Erythroblast (primary cell): Measurements from ENCODE around the gene ABHD12.

ENCODE experiments used
- DNase-seq, 2 experiments: peaks; one replicate each; lab custom pipeline; 2025; lab: John Stamatoyannopoulos, UW
- GATA1 ChIP-seq: IDR thresholded peaks from 2 replicates; pipeline ENCODE4 v1.6.1; 2011; ENCODE audit warnings: low read depth, mild to moderate bottlenecking, control low read depth, low read length, moderate library complexity
- POLR2A ChIP-seq: IDR thresholded peaks from 2 replicates; pipeline ENCODE4 v1.6.1; 2011; ENCODE audit warnings: mild to moderate bottlenecking, low read length

The ABHD12 gene

DNA sequence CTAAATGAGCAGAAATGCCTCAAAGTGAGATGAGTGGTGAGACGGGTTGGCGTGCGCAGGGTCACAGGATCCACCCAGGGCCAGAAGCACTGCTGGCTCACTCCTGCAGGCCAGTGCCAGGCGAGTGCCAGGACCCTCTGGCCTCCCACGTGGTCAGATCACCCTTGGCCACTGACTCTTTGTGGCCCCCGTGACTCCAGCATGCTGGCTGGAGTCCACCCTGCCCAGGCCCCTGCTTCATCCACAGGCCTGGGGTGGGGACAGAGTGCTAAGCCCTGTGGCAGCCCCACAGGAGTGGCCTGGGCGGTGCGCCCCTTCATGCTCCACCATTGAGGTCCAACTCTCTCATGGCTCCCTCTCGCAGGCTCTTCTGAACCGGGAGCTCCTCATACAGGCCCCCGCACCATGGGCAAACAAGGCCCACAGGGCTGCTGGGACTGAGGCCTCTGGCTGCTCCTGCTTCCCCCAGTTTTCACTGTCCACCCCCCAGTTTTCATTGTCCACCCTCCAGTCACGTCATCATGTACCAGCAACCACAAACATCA lies 61.6 kb downstream of the ABHD12 start:
- TF ChIP-seq POLR2A (no peak), GATA1 (no peak)
- no peak for DNase-seq

DNA sequence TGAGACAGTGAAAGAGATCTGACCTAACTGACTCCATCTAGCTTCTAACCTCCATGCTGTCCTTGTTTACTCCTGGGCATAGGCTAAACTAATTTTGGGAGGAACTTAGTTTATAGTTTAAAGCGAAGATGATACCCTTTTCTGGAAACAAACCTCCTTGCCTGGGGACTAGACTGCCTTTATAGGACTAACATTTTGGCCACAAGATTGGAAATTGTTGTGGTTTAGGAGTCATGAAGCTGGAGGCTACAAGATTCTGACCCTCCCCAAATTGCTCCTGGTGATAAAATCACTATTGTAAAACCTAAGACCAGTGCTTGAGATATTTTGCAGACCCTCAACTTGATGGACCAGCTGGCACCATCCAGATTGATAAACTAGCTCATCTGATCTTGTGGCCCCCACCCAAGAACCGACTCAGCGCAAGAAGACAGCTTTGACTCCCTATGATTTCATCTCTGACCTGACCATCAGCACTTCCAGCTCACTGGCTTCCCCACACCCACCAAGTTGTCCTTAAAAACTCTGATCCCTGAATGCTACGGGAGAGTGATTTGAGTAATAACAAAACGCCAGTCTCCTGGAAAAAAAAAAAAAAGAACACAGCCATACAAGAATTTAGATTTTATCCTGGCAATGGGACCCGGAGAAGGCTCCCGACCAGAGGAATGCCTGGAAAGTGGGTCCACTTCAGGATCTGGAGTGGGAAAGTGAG lies 63.0 kb downstream of the ABHD12 start:
- TF ChIP-seq GATA1 (no peak), POLR2A (no peak)
- DNase-seq: no peak

DNA sequence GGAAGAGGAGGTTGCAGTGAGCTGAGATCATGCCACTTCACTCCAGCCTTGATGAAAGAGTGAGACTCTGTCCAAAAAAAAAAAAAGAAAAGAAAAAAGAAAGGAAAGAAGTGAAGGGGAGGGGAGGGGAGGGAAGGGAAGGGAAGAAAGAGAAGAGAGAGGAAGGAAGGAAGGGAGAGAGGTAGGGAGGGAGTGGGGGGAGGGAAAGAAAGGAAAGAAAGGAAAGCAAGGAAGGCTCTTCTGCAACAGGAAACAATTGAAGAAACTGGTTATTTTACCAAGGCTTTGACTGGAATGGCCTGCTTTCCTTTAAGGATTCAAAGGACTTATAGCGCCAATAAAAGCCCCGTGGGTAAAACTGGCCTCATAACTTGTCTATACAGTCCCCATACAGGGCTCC lies 64.6 kb downstream of the ABHD12 start:
- DNase-seq: no peak
- TF ChIP-seq GATA1 (no peak), POLR2A (no peak)

DNA sequence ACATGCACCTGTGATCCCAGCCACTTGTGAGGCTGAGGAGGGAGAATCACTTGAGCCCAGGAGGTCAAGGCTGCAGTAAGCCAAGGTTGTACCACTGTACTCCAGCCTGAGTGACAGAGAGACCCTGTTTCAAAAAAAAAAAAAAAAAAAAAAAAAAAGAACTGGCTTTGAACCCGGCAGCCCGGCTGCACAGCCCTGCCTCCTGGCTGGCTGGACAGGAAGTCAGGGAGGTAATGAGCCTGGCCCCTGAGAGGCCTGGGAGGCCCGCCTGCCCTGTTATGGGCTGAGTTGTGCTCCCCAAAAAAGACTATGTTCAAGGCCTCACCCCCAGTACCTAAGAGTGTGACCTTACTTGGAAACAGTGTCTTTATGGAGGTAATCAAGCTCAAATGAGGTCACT lies 65.6 kb downstream of the ABHD12 start:
- no peak for DNase-seq
- TF ChIP-seq GATA1 (no peak), POLR2A (no peak)

DNA sequence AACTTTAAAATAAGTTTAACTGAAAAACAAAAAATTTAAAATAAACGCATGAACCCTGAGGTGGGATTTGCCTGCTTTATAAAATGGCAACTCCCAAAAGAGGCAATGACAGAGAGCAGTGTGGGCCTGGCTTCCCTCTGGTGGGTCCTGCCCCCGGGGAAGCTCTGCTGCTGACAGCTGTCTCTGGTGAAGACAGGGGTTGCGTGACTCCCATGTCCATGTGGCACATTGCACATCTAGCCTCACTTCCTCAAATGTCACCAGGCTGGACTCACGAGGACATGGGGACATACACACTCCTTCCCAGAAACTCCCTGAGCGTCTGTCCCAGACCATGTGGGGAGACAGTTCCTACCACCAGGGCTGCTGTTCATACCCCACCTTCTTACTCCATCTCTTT lies 66.2 kb downstream of the ABHD12 start:
- no peak for DNase-seq
- TF ChIP-seq GATA1 (no peak), POLR2A (no peak)

DNA sequence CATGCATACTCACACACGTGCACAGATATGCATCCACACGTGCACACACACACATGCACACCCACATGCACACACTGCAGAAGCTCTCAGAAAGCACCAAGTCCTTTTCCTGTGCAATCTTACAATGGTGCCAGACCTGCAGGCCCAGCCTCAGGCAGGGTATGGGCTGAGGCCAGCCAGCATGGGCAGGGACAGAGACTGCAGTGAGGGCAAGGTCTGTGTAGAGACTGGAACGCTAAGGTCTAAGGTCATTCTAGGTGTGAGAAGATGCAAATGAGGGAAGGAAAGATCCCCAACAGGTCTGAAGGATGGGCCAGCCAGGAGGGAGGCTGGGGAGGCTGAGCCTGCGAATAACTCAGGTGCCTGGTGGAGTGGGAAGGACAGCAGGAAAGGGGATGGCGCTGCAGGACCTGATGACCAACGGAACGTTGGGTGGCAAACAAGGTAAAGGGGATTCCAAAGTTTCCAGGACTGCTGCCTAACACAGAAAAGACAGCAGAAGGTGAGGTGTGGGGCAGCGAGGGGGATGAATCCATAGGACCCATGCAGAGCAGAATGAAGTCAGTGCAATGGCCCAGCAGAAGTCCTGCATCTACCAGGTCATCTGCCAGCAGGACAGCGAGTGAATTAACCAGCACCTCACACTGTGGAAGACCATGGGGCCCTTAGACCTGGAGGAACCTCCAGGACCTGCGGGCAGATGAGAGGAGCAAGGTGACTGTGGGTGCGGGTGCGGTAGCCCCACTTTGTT lies 67.0 kb downstream of the ABHD12 start:
- TF ChIP-seq GATA1: no peak
- no peak for TF ChIP-seq POLR2A
- no peak for DNase-seq

DNA sequence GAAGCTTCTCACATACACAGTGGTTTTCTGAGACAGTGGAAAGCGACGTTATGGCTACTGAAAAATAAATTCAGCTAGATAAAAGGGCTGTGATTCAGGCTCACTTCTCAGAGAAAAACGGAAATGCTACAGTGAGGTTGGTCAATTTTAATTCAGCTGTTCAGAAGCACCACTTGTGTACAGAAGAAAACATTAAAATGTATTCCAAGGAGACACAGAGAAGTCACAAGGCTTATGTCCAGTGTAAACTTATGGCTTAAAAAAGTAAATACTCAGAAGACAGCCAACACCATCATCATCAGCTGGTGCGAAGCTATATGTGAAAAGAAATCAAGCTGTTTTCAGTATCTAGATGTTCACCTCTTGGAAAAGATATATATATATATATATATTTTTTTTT lies 68.6 kb downstream of the ABHD12 start:
- TF ChIP-seq GATA1 (no peak), POLR2A (no peak)
- DNase-seq: no peak

DNA sequence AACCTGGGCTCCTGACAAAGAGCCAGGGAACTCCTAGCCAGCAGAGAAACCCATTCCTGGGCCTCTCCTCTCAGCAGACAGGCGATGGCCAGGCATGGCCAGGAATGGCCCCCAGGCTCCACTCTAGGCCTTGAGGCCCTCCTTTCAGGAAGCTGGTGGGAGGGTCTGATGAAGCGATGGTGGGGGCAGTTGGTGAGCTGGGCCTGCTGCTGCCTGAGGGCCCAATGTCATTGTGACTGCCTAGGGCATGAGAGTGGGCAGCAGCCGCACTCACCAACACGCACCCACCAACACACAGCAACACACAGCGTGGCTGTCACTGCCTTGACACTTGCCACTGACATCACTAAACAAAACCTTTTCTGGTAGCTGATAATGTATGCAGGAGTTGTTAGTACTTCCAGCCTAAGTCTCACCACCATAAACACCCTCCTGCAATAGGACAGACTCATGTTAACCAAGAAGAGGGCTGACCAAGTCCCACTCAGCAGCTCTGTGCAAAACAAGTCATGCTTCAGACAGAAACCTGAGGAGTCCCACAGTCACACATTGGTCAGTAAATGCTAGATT lies 69.3 kb downstream of the ABHD12 start:
- no peak for DNase-seq
- no peak for TF ChIP-seq GATA1
- TF ChIP-seq POLR2A: no peak

DNA sequence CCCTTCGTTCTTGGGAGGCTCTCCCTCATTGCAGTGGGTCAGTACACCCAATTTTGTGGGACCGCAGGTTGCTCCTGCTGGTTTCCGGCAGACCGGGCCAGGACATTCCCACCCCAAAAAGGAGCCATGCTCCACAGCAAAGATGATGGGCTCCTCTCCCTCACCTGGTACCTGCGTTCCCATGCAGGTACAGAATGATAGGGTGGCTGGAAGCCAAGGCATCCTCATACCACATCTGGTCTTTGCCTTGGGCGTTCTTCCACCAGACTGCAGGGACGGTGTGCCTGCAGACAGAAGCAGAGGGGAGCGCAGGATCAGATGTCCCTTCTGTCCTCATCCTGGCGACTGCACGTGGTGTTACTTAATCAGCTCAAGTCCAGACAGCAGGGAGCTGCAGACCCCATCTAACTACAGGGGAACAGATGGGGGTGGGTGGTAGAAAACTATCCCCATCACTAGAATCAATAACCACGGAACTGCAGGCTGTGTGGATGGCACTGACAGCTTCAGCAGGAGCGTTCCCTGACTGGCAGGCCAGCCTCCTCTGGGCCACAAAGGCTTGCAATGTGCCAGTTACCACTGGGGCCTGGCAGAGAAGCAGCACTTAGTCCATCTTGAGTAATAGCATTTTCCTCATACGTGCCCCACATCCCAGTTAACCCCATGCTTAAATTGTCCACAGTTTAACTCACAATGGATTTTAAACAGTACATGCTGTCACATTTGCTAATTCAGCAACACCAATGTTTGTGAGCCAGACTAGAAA lies 70.4 kb downstream of the ABHD12 start:
- DNase-seq: no peak
- TF ChIP-seq POLR2A: no peak
- TF ChIP-seq GATA1: no peak

DNA sequence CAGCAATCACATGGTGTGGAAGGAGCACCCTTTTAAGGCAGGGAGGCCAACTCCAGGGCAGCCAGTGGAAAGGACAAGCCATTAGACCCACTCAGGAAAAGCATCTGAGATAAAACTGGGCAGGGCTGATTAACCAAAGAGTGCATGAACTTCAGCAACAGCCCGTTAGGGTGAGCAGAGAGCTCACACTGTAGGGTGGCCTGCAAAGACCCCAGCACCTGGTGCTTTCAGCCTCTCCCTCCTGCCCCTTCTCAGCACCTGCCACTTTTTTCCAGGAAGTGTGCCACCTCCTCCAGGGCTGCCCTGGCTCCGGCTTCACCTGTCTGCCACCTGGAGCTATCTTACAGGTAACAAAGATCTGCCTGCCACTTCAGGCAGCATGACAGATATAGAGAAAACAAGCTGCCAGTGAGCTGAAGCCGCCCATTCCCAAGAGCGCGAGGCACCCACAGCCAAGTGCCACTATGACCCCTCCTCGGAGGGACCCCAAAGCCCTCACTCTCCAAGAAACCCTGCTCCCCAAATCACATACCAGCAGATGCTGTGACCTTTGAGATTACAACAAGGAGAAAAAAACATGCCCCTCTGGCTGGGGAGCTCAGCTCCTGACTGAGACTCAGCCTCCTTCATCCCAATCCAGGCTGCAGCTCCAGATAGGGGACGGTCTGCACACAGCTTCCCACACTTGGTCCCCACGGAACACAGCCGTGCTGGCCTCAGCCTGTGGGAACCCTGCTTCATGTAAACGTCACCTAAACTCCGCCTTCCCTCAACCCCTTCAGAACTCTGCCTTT lies 71.2 kb downstream of the ABHD12 start:
- no peak for DNase-seq
- TF ChIP-seq POLR2A (no peak), GATA1 (no peak)

DNA sequence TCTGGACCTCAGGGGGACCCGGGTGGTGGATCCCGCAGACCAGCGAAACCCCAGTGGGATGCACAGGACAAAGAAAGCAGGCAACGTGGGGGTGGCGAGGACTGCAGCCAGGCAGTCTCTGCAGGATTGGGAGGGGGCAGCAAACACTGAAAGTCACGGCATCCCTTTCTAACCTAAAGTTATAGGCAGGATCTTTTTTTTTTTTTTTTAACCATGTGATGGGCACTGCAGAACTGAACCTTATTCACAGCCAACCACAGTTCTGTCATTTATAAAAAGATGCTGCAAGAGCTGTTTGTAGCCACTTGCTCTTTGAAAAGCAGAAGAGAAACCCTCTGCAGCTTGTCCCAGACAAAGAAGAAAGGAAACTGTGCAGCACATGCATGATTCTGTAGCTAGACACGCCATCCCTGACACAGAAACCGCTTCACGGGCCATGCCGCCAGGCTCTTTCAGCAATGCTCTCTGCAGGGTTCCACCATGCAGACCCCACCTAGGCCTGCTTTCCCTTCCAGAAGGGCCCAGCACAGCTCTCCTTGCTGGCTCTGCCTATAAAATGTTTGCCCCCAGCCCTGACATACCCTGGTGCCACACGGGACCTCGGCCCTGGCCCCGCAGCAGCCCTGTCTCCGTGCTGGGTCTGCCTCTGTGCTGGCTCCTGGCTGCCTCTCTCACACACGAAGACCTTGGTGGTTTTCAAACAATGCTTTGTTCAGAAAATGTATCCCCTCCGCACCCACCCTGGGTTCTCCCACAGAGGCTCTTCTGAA lies 72.0 kb downstream of the ABHD12 start:
- TF ChIP-seq POLR2A (no peak), GATA1 (no peak)
- DNase-seq: no peak

DNA sequence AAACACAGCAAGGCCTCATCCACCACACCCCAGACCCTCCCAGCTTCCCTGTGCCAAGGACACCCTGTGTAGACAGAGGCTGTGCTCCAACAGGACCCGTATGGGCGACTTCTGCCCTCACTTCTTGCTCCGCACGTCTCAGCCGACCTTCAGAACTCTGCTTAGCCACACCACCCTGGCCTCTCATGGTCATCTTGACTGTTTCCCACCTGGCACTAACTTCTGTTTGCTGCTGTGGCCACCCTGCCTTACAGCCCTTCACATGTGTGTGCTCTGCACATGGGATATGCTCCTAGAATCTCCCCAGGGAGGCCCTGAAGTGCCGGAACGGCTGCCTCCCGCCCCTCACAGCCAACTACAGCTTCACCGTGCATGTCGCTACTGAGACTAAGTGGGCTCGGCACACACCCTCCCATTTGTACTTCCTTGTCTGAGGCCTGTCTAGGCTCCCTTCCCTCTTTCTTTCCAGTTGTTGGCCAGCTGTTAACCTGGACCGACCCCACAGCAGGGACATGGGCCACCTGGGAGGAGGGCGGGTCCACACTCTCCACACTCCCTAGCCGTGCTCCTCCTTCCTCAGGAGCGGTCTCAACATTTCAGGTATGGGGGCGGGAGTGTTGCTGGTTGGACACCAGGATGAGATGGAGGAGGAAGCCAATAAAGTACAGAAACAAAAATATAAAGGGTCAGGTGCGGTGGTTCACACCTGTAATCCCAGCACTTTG lies 73.1 kb downstream of the ABHD12 start:
- no peak for DNase-seq
- TF ChIP-seq GATA1 (no peak), POLR2A (no peak)
